Measurements from ENCODE around the gene DLGAP5. TPM values are rescaled to one million over a fixed set of nuclear protein-coding genes. Genes with fewer than 3 reads are reported as not detected.

DLGAP5 gene
- total and polyA plus RNA-seq, 4 donors: 0.13 to 1.1 (median 0.63) TPM; not detected in 1

DNA sequence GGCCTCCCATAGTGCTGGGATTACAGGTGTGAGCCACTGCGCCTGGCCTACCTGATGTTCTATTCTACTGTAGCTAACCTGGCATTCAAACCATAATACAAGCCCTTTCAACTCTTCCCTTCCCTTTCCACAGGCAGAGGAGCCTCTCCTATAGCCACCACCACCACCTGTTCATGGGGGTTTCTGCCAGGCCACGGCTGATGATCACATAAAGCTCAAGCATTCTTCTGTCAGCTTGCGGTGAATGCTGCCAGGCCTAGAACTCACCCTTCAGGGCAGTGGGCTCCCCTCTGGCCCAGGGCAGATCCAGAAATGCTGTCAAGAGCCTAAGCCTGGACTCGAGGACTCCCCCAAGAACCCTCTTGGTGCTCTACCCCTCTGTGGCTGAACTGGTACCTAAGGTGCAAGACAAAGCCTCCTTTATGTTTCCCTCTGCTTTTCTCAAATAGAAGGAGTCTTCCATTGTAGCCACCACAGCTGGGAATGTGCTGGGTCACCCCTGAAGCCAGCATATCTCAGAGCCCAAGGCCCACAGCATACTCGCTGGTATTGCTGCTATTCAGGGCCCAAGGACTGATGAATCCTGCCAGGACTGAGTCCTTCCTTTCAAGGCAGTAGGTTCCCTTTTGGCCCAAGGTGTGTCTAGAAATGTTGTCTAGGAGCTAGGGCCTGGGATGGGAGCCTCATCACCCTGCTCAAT is 3.4 kb upstream of the DLGAP5 start:
- ATAC-seq (ENCODE audit: low FRiP score) (no peak), DNase-seq (no peak)
- H3K36me3 ChIP-seq (ENCODE audit: control insufficient read depth in 1 of 2, insufficient read depth in 2 of 2, low read length in 1 of 2): no peaks in the 10 kb centered on the region
- intact Hi-C loops (cut with DNase I): no loop called here
- no peaks in the 10 kb centered on the region for H3K9me3 ChIP-seq (ENCODE audit: control insufficient read depth, low read length)
- WGBS, 2 donors: 96% methylated on average over 5 of the region's 5 CpGs
- H3K4me1 ChIP-seq (ENCODE audit: control insufficient read depth in 1 of 2, insufficient read depth in 2 of 2, low read length in 2 of 2): no peaks in the 10 kb centered on the region
- no peaks in the 10 kb centered on the region for H3K27me3 ChIP-seq (ENCODE audit: control insufficient read depth in 1 of 2, insufficient read depth in 2 of 2, low read length in 1 of 2)
- no peak overlapping the region for H3K4me3 ChIP-seq (ENCODE audit: low read length in 2 of 2)
- H3K27ac ChIP-seq (ENCODE audit: low read depth in 1 of 2, low read length in 2 of 2): no peak overlapping the region

- intact Hi-C loops (cut with DNase I): no loop called here
These were observed 753 bp upstream of the DLGAP5 start for GRCh38 chr14:55192054-55192621.

DNA sequence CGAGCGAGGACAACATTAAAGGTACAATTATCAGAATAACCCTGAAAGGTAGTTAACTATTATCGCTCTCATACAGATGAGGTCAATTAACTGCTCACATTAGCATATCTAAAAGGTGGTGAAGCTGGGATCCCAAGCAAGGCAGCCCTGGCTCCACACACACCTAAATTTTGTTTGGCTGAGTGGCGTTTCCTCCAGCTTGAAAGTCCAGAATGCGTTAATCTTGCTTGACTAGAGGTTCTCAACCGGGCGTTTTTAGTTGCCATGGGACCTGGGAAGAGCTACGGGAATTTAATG is 531 bp downstream of the DLGAP5 start:
- Histone ChIP-seq H3K36me3 (ENCODE audit: control insufficient read depth in 1 of 2, insufficient read depth in 2 of 2, low read length in 1 of 2) (no peaks in the 10 kb centered on the region), H3K4me3 (ENCODE audit: low read length in 2 of 2) (no peak overlapping the region), H3K4me1 (ENCODE audit: control insufficient read depth in 1 of 2, insufficient read depth in 2 of 2, low read length in 2 of 2) (no peaks in the 10 kb centered on the region), H3K9me3 (ENCODE audit: control insufficient read depth, low read length) (no peaks in the 10 kb centered on the region), H3K27ac (ENCODE audit: low read depth in 1 of 2, low read length in 2 of 2) (no peak overlapping the region), H3K27me3 (ENCODE audit: control insufficient read depth in 1 of 2, insufficient read depth in 2 of 2, low read length in 1 of 2) (no peaks in the 10 kb centered on the region)
- ATAC-seq (ENCODE audit: low FRiP score) (no peak), DNase-seq (no peak)
- intact Hi-C loops (cut with DNase I): no loop called here
- 8 to 9% methylated on average over 8 of the region's 8 CpGs for whole genome bisulfite sequencing, 2 donors

More at GRCh38 chr14:55192054-55192621, 753 bp upstream of the DLGAP5 start:
- no peaks in the 10 kb centered on the region for H3K36me3 ChIP-seq (ENCODE audit: control insufficient read depth in 1 of 2, insufficient read depth in 2 of 2, low read length in 1 of 2)
- H3K27ac ChIP-seq (ENCODE audit: low read depth in 1 of 2, low read length in 2 of 2): no peak overlapping the region
- no peaks in the 10 kb centered on the region for H3K9me3 ChIP-seq (ENCODE audit: control insufficient read depth, low read length)
- ATAC-seq (ENCODE audit: low FRiP score) (no peak), DNase-seq (no peak)
- WGBS, 2 donors: 53 to 56% methylated on average over 11 of the region's 11 CpGs
- no peaks in the 10 kb centered on the region for H3K27me3 ChIP-seq (ENCODE audit: control insufficient read depth in 1 of 2, insufficient read depth in 2 of 2, low read length in 1 of 2)
- no peaks in the 10 kb centered on the region for H3K4me1 ChIP-seq (ENCODE audit: control insufficient read depth in 1 of 2, insufficient read depth in 2 of 2, low read length in 2 of 2)
- peak overlapping the region; percentile 51 to 56 for H3K4me3 ChIP-seq (ENCODE audit: low read length in 2 of 2)

GRCh38 chr14:55188686-55189295 is 2.6 kb downstream of the DLGAP5 start:
- DNase-seq (no peak), ATAC-seq (ENCODE audit: low FRiP score) (no peak)
- Histone ChIP-seq H3K9me3 (ENCODE audit: control insufficient read depth, low read length) (no peaks in the 10 kb centered on the region), H3K4me1 (ENCODE audit: control insufficient read depth in 1 of 2, insufficient read depth in 2 of 2, low read length in 2 of 2) (no peaks in the 10 kb centered on the region), H3K27ac (ENCODE audit: low read depth in 1 of 2, low read length in 2 of 2) (no peak overlapping the region), H3K36me3 (ENCODE audit: control insufficient read depth in 1 of 2, insufficient read depth in 2 of 2, low read length in 1 of 2) (no peaks in the 10 kb centered on the region), H3K27me3 (ENCODE audit: control insufficient read depth in 1 of 2, insufficient read depth in 2 of 2, low read length in 1 of 2) (no peaks in the 10 kb centered on the region), H3K4me3 (ENCODE audit: low read length in 2 of 2) (no peak overlapping the region)
- intact Hi-C loops (cut with DNase I): no loop called here
- 24 to 27% methylated on average over 4 of the region's 4 CpGs for WGBS, 2 donors

GRCh38 chr14:55180434-55180833 is 11.0 kb downstream of the DLGAP5 start:
- no peak overlapping the region for H3K27ac ChIP-seq (ENCODE audit: low read depth in 1 of 2, low read length in 2 of 2)
- H3K9me3 ChIP-seq (ENCODE audit: control insufficient read depth, low read length): no peaks in the 10 kb centered on the region
- intact Hi-C loops (cut with DNase I): no loop called here
- H3K4me1 ChIP-seq (ENCODE audit: control insufficient read depth in 1 of 2, insufficient read depth in 2 of 2, low read length in 2 of 2): no peaks in the 10 kb centered on the region
- DNase-seq (no peak), ATAC-seq (ENCODE audit: low FRiP score) (no peak)
- no peaks in the 10 kb centered on the region for H3K27me3 ChIP-seq (ENCODE audit: control insufficient read depth in 1 of 2, insufficient read depth in 2 of 2, low read length in 1 of 2)
- H3K36me3 ChIP-seq (ENCODE audit: control insufficient read depth in 1 of 2, insufficient read depth in 2 of 2, low read length in 1 of 2): no peaks in the 10 kb centered on the region
- WGBS, 2 donors: 45 to 46% methylated on average over 4 of the region's 4 CpGs
- no peak overlapping the region for H3K4me3 ChIP-seq (ENCODE audit: low read length in 2 of 2)

- DNase-seq: no peak
- WGBS, 2 donors: 51 to 53% methylated on average over 2 of the region's 2 CpGs
- Histone ChIP-seq H3K27ac (ENCODE audit: low read depth in 1 of 2, low read length in 2 of 2) (no peak overlapping the region), H3K27me3 (ENCODE audit: control insufficient read depth in 1 of 2, insufficient read depth in 2 of 2, low read length in 1 of 2) (no peaks in the 10 kb centered on the region), H3K9me3 (ENCODE audit: control insufficient read depth, low read length) (no peaks in the 10 kb centered on the region), H3K4me1 (ENCODE audit: control insufficient read depth in 1 of 2, insufficient read depth in 2 of 2, low read length in 2 of 2) (no peaks in the 10 kb centered on the region), H3K4me3 (ENCODE audit: low read length in 2 of 2) (no peak overlapping the region), H3K36me3 (ENCODE audit: control insufficient read depth in 1 of 2, insufficient read depth in 2 of 2, low read length in 1 of 2) (no peaks in the 10 kb centered on the region)
- intact Hi-C loops (cut with DNase I): no loop called here
- no peak for ATAC-seq (ENCODE audit: low FRiP score)
These were observed 11.4 kb downstream of the DLGAP5 start for GRCh38 chr14:55180006-55180405.

GRCh38 chr14:55170526-55170925 is 20.9 kb downstream of the DLGAP5 start:
- H3K9me3 ChIP-seq (ENCODE audit: control insufficient read depth, low read length): no peaks in the 10 kb centered on the region
- no peaks in the 10 kb centered on the region for H3K36me3 ChIP-seq (ENCODE audit: control insufficient read depth in 1 of 2, insufficient read depth in 2 of 2, low read length in 1 of 2)
- H3K4me1 ChIP-seq (ENCODE audit: control insufficient read depth in 1 of 2, insufficient read depth in 2 of 2, low read length in 2 of 2): no peaks in the 10 kb centered on the region
- intact Hi-C loops (cut with DNase I): no loop called here
- H3K27me3 ChIP-seq (ENCODE audit: control insufficient read depth in 1 of 2, insufficient read depth in 2 of 2, low read length in 1 of 2): no peaks in the 10 kb centered on the region
- H3K27ac ChIP-seq (ENCODE audit: low read depth in 1 of 2, low read length in 2 of 2): no peak overlapping the region
- ATAC-seq (ENCODE audit: low FRiP score) (no peak), DNase-seq (no peak)
- H3K4me3 ChIP-seq (ENCODE audit: low read length in 2 of 2): no peak overlapping the region
- 65 to 69% methylated on average over 2 of the region's 2 CpGs for WGBS, 2 donors

- Histone ChIP-seq H3K4me3 (ENCODE audit: low read length in 2 of 2) (no peak overlapping the region), H3K9me3 (ENCODE audit: control insufficient read depth, low read length) (no peaks in the 10 kb centered on the region), H3K27me3 (ENCODE audit: control insufficient read depth in 1 of 2, insufficient read depth in 2 of 2, low read length in 1 of 2) (no peaks in the 10 kb centered on the region), H3K4me1 (ENCODE audit: control insufficient read depth in 1 of 2, insufficient read depth in 2 of 2, low read length in 2 of 2) (no peaks in the 10 kb centered on the region), H3K36me3 (ENCODE audit: control insufficient read depth in 1 of 2, insufficient read depth in 2 of 2, low read length in 1 of 2) (no peaks in the 10 kb centered on the region), H3K27ac (ENCODE audit: low read depth in 1 of 2, low read length in 2 of 2) (no peak overlapping the region)
- intact Hi-C loops (cut with DNase I): loop anchor here in 1 of 2 donors (2.0 kb wide), 1 partner anchor 70 kb away; no protein-coding TSS in a partner anchor
- DNase-seq: no peak
- no peak for ATAC-seq (ENCODE audit: low FRiP score)
These were observed 30.4 kb downstream of the DLGAP5 start for GRCh38 chr14:55160989-55161388.

GRCh38 chr14:55158412-55158811 is 33.0 kb downstream of the DLGAP5 start:
- H3K27ac ChIP-seq (ENCODE audit: low read depth in 1 of 2, low read length in 2 of 2): no peak overlapping the region
- intact Hi-C loops (cut with DNase I): loop anchor here in 1 of 2 donors (2.0 kb wide), 1 partner anchor 70 kb away; no protein-coding TSS in a partner anchor
- no peaks in the 10 kb centered on the region for H3K4me1 ChIP-seq (ENCODE audit: control insufficient read depth in 1 of 2, insufficient read depth in 2 of 2, low read length in 2 of 2)
- no peaks in the 10 kb centered on the region for H3K36me3 ChIP-seq (ENCODE audit: control insufficient read depth in 1 of 2, insufficient read depth in 2 of 2, low read length in 1 of 2)
- no peak for DNase-seq
- H3K9me3 ChIP-seq (ENCODE audit: control insufficient read depth, low read length): no peaks in the 10 kb centered on the region
- ATAC-seq (ENCODE audit: low FRiP score): no peak
- no peak overlapping the region for H3K4me3 ChIP-seq (ENCODE audit: low read length in 2 of 2)
- 52 to 68% methylated on average over 3 of the region's 3 CpGs for WGBS, 2 donors
- H3K27me3 ChIP-seq (ENCODE audit: control insufficient read depth in 1 of 2, insufficient read depth in 2 of 2, low read length in 1 of 2): no peaks in the 10 kb centered on the region
